Brain microvascular endothelial cell (primary cell): ENCODE data around the gene USP40.

Experiments used
- DNase-seq: peaks from one replicate; pipeline ENCODE4 v3.0.0-alpha.2; 2020
- H3K27ac ChIP-seq: fragments of 250-450 bp; sonication (Bioruptor Pico); 2 replicates; pipeline ENCODE4 v1.5.1; 2020; ENCODE audit warnings: mild to moderate bottlenecking, moderate library complexity
- H3K27me3 ChIP-seq: fragments of 250-450 bp; sonication (Bioruptor Pico); replicated peaks from 2 replicates; pipeline ENCODE4 v1.5.1; 2020; ENCODE audit warnings: mild to moderate bottlenecking
- H3K36me3 ChIP-seq: fragments of 250-450 bp; sonication (Bioruptor Pico); replicated peaks from 2 replicates; pipeline ENCODE4 v1.5.1; 2020; ENCODE audit warnings: mild to moderate bottlenecking
- H3K4me3 ChIP-seq: 2 replicates; pipeline ENCODE4 v1.5.1; 2011; ENCODE audit warnings: low read depth, mild to moderate bottlenecking, control low read depth, low read length, moderate library complexity
- CTCF ChIP-seq: IDR thresholded peaks from 2 replicates; pipeline ENCODE4 v1.5.1; 2011; ENCODE audit warnings: low read depth, mild to moderate bottlenecking, moderate library complexity, low read length, control low read depth, inconsistent platforms; ENCODE audit errors: missing control alignments
- in situ Hi-C: cut with HindIII; loops from 2 replicates; pipeline ENCODE4 v1.10.0; 2017; ENCODE audit warnings: low sequenced_read_pairs, low pct_ligation_motif_present

The USP40 gene

GRCh38 chr2:233556881-233557736 lies 9.5 kb downstream of the USP40 start:
- no peaks in the 10 kb centered on the region for H3K36me3 ChIP-seq
- no peak overlapping the region for H3K4me3 ChIP-seq
- in situ Hi-C loops, result no loop called here
- DNase-seq, result peak; percentile 44
- no peak for TF ChIP-seq CTCF
- peak overlapping the region; percentile 85 for H3K27ac ChIP-seq
- no peaks in the 10 kb centered on the region for H3K27me3 ChIP-seq

GRCh38 chr2:233553366-233553765 lies 13.2 kb downstream of the USP40 start:
- Histone ChIP-seq H3K27me3 (no peaks in the 10 kb centered on the region), H3K36me3 (no peaks in the 10 kb centered on the region), H3K4me3 (no peak overlapping the region), H3K27ac (no peak overlapping the region)
- no peak for TF ChIP-seq CTCF
- DNase-seq, result peak; percentile 14
- in situ Hi-C loops, result no loop called here

GRCh38 chr2:233551491-233551890 lies 15.1 kb downstream of the USP40 start:
- in situ Hi-C loops, result no loop called here
- no peaks in the 10 kb centered on the region for H3K27me3 ChIP-seq
- DNase-seq, result no peak
- no peak for TF ChIP-seq CTCF
- no peaks in the 10 kb centered on the region for H3K36me3 ChIP-seq
- H3K27ac ChIP-seq, result no peak overlapping the region
- H3K4me3 ChIP-seq, result no peak overlapping the region

GRCh38 chr2:233546774-233547173 lies 19.8 kb downstream of the USP40 start:
- H3K4me3 ChIP-seq, result no peak overlapping the region
- in situ Hi-C loops, result no loop called here
- no peak overlapping the region for H3K27ac ChIP-seq
- DNase-seq, result no peak
- no peak for TF ChIP-seq CTCF
- H3K27me3 ChIP-seq, result no peaks in the 10 kb centered on the region
- H3K36me3 ChIP-seq, result peaks cover 3% of the 10 kb centered on the region

DNA sequence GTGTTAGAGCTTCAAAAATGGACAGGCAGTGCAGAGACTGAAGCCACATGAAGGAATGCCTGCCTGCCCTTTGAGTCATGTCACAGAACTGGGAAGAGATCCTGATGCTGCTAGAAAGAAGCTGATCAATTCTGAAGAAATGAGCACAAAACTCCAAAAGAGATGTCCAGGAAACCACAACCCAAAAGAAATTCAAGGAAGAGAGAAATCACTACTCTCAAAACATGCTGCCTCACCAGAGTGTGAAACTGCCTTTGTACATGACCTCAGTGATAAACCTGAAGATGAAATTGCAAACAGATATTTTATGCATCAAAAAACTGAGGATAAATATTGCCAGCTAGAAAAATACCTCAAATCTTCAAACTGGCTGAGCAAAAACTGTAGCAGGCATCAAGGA lies 20.5 kb downstream of the USP40 start:
- no peak for TF ChIP-seq CTCF
- DNase-seq, result no peak
- in situ Hi-C loops, result no loop called here
- Histone ChIP-seq H3K27me3 (no peaks in the 10 kb centered on the region), H3K27ac (no peak overlapping the region), H3K36me3 (peaks cover 3% of the 10 kb centered on the region), H3K4me3 (no peak overlapping the region)

DNA sequence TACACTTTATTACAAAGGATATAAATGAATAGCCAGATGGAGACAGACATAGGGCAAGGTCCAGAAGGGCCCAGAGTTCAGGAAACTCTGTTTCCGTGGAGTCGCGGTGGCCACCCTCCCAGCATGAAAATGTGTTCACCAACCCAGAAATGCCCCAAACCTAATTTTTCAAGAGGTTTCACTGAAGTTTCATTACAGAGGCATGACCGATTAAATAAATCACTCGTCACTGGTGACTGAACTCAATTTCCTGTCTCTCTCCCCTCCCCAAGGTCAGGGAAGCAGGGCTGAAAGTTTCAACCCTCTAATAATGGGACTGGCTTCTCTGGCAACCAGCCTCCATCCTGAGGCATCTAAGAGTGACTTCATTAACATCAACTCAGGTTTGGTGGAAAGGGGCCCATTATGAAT lies 22.4 kb downstream of the USP40 start:
- Histone ChIP-seq H3K27ac (no peak overlapping the region), H3K36me3 (peaks cover 3% of the 10 kb centered on the region), H3K4me3 (no peak overlapping the region), H3K27me3 (no peaks in the 10 kb centered on the region)
- DNase-seq, result no peak
- TF ChIP-seq CTCF, result no peak
- in situ Hi-C loops, result no loop called here
